ENCODE measurements around the gene C1orf210.

GRCh38 chr1:43282220-43283195 lies 2.9 kb downstream of the C1orf210 start:
- TF ChIP-seq CTCF (IDR thresholded peaks at IDR 0.05) (no peak), POLR2A (IDR thresholded peaks at IDR 0.05) (no peak), POLR2AphosphoS5 (IDR thresholded peaks at IDR 0.05; ENCODE audit: insufficient read depth in 1 of 2, low read depth in 1 of 2) (no peak)
